ENCODE results near the gene GPR156.

GRCh38 chr3:120203016-120203415, 82.0 kb downstream of the GPR156 start:
- TF ChIP-seq CTCF (IDR thresholded peaks at IDR 0.05), result no peak
- no peak for TF ChIP-seq EP300 (IDR thresholded peaks at IDR 0.05)
